ENCODE data around the gene SLC35C1. TPM values are rescaled to one million over a fixed set of nuclear protein-coding genes. Genes with fewer than 3 reads are reported as not detected.
A peak's percentile ranks its signal among the peaks of the same experiment; 100 is the strongest.

SLC35C1 gene
- total RNA-seq, 2 donors from 2014 or later = 14.1 to 20.6 TPM

DNA sequence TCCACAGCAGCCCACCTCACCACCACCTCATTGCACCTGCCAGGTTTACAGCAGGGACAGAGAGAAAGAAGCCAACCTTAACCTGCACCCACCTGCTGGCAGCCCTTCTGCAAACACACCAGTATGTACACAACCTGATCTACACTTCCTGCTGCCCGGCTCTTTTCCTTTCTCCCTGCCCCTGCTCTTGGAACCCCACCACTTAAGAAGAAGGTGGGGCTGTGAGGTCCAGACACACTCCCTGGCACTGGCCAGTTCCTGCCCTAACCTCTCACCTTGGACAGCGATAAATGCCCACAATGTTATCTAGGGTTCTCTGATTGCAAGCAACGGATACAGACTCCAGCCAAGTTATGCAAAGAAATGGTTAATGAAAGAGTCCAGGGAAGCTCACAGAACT, 10.8 kb upstream of the SLC35C1 start:
- WGBS = 47% methylated on average over 3 of the region's 3 CpGs
- Histone ChIP-seq H3K4me1 (replicated peaks) (no peaks in the 10 kb centered on the region), H3K4me3 (no peak overlapping the region), H3K9me3 (no peaks in the 10 kb centered on the region), H3K27me3 (replicated peaks; ENCODE audit: insufficient read depth) (no peaks in the 10 kb centered on the region), H3K27ac (no peak overlapping the region), H3K36me3 (no peaks in the 10 kb centered on the region)
- intact Hi-C loops (cut with DNase I) = no loop called here
- no peak for TF ChIP-seq CTCF (IDR thresholded peaks at IDR 0.05)
- no peak for TF ChIP-seq POLR2AphosphoS5 (IDR thresholded peaks at IDR 0.05)
- no peak for TF ChIP-seq POLR2A (IDR thresholded peaks at IDR 0.05)
- DNase-seq (ENCODE audit: low spot score) = no peak

DNA sequence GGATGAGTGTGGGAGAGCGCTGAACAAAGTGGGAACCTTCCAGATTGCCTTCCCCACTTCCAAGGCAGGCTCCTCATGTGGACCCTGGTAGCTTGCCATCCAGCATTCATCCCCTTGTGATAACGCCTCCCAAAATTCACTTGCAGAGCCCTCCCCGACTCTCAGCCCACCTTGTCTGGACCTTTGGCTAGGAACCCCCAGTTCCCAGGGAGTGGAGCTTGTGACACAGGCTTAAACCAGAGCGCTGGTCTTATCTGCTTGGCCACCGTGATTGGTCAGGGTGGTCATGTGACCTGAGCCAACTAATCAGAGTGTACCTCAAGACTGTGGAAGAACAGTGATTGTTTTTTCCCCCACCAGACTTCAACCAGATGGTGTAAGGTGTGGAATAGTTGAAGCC, 9.6 kb upstream of the SLC35C1 start:
- Histone ChIP-seq H3K9me3 (no peaks in the 10 kb centered on the region), H3K4me1 (replicated peaks) (no peaks in the 10 kb centered on the region), H3K36me3 (no peaks in the 10 kb centered on the region), H3K27me3 (replicated peaks; ENCODE audit: insufficient read depth) (no peaks in the 10 kb centered on the region), H3K4me3 (no peak overlapping the region), H3K27ac (no peak overlapping the region)
- intact Hi-C loops (cut with DNase I) = no loop called here
- WGBS = 92% methylated on average over 5 of the region's 5 CpGs
- no peak for TF ChIP-seq CTCF (IDR thresholded peaks at IDR 0.05)
- no peak for TF ChIP-seq POLR2AphosphoS5 (IDR thresholded peaks at IDR 0.05)
- no peak for TF ChIP-seq POLR2A (IDR thresholded peaks at IDR 0.05)
- DNase-seq (ENCODE audit: low spot score) = no peak

- Histone ChIP-seq H3K36me3 (no peaks in the 10 kb centered on the region), H3K27ac (no peak overlapping the region), H3K9me3 (no peaks in the 10 kb centered on the region), H3K4me3 (no peak overlapping the region), H3K27me3 (replicated peaks; ENCODE audit: insufficient read depth) (no peaks in the 10 kb centered on the region), H3K4me1 (replicated peaks) (no peaks in the 10 kb centered on the region)
- no peak for DNase-seq (ENCODE audit: low spot score)
- intact Hi-C loops (cut with DNase I) = no loop called here
- WGBS = 88% methylated on average over 8 of the region's 8 CpGs
- TF ChIP-seq POLR2A (IDR thresholded peaks at IDR 0.05) (no peak), CTCF (IDR thresholded peaks at IDR 0.05) (no peak), POLR2AphosphoS5 (IDR thresholded peaks at IDR 0.05) (no peak)
These were observed 8.5 kb upstream of the SLC35C1 start for GRCh38 chr11:45796461-45796861.

- DNase-seq (ENCODE audit: low spot score) = peak; percentile 44
- no peaks in the 10 kb centered on the region for H3K36me3 ChIP-seq
- H3K9me3 ChIP-seq = no peaks in the 10 kb centered on the region
- intact Hi-C loops (cut with DNase I) = no loop called here
- no peaks in the 10 kb centered on the region for H3K27me3 ChIP-seq (replicated peaks; ENCODE audit: insufficient read depth)
- 53% methylated on average over 10 of the region's 10 CpGs for WGBS
- no peak for TF ChIP-seq CTCF (IDR thresholded peaks at IDR 0.05)
- no peak for TF ChIP-seq POLR2AphosphoS5 (IDR thresholded peaks at IDR 0.05)
- no peak for TF ChIP-seq POLR2A (IDR thresholded peaks at IDR 0.05)
- H3K4me3 ChIP-seq = no peak overlapping the region
- no peaks in the 10 kb centered on the region for H3K4me1 ChIP-seq (replicated peaks)
- H3K27ac ChIP-seq = no peak overlapping the region
These were observed 6.0 kb upstream of the SLC35C1 start for GRCh38 chr11:45798793-45799441.

- TF ChIP-seq CTCF (IDR thresholded peaks at IDR 0.05) (no peak), POLR2AphosphoS5 (IDR thresholded peaks at IDR 0.05) (no peak), POLR2A (IDR thresholded peaks at IDR 0.05) (no peak)
- H3K27me3 ChIP-seq (replicated peaks; ENCODE audit: insufficient read depth) = no peaks in the 10 kb centered on the region
- no peak overlapping the region for H3K4me3 ChIP-seq
- H3K27ac ChIP-seq = no peak overlapping the region
- DNase-seq (ENCODE audit: low spot score) = no peak
- intact Hi-C loops (cut with DNase I) = no loop called here
- no peaks in the 10 kb centered on the region for H3K4me1 ChIP-seq (replicated peaks)
- WGBS = 98% methylated on average over 3 of the region's 3 CpGs
- H3K9me3 ChIP-seq = no peaks in the 10 kb centered on the region
- H3K36me3 ChIP-seq = no peaks in the 10 kb centered on the region
These were observed 5.4 kb upstream of the SLC35C1 start for GRCh38 chr11:45799562-45799961.
